HG03108 (cell line): ENCODE data around the gene IL1RAP.
"Not testable (repeated sequence)": the region's sequence is repeated elsewhere in the genome, so short reads cannot be mapped to it uniquely, and the experiment has no call there.

Experiments used
- ATAC-seq: cut with Tn5 transposase; IDR thresholded peaks from one replicate; pipeline ENCODE4 v1.9.1; 2021; ENCODE audit warnings: moderate library complexity; ENCODE audit not compliant: unreplicated experiment

IL1RAP gene

DNA sequence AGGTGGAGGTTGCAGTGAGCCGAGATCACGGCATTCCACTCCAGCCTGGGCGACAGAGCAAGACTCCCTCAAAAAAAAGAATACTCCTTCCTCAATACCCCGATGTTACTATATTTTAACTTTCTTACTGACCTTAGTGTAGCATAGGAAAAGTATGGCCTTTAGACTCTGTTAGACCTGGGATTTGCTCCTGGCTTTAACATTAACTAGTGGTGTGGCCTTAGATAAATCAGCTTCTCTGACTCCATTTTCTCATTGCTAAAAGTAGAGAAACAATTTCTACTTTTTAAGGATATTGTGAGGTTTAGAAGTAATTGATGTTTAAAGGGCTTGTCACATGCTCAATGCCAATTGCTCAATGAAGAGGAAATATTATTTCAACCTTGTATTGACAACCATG, 7.6 kb upstream of the IL1RAP start:
- ATAC-seq = no peak

DNA sequence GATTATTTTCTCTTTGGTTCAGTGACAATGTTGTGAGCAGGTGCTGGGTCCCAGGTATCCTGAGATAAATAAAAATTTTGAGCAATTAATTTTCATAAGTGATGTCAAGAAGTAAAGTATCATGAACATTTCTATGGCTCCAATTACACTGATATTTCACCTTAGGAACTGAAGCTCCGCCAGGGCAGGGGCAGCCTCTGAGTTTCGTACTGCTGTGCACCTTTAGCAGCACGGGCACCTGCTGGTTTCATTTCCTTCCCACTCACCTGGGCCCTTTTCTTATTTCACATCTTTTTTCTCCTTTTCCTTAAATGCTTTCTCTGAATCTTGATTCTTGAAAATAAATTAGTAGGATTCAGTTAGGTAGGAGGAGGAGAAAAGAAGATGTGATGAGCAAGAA, 1.2 kb upstream of the IL1RAP start:
- ATAC-seq = no peak

GRCh38 chr3:190514413-190515153, 698 bp downstream of the IL1RAP start:
- ATAC-seq = no peak

GRCh38 chr3:190516416-190516815, 2.5 kb downstream of the IL1RAP start:
- no peak for ATAC-seq

GRCh38 chr3:190517687-190518086, 3.8 kb downstream of the IL1RAP start:
- ATAC-seq = no peak

DNA sequence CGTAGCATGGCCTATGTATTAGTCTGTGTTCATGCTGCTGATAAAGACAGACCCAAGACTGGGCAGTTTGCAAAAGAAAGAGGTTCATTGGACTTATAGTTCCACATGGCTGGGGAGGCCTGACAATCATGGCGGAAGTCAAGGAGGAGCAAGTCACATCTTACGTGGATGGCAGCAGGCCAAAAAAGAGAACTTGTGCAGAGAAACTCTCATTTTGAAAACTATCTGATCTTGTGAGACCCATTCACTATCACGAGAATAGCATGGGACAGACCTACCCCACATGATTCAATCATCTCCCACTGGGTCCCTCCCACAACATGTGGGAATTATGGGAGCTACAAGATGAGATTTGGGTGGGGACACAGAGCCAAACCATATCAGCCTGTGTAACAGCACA, 4.6 kb downstream of the IL1RAP start:
- not testable (repeated sequence) for ATAC-seq

GRCh38 chr3:190519886-190520285, 6.0 kb downstream of the IL1RAP start:
- no peak for ATAC-seq

DNA sequence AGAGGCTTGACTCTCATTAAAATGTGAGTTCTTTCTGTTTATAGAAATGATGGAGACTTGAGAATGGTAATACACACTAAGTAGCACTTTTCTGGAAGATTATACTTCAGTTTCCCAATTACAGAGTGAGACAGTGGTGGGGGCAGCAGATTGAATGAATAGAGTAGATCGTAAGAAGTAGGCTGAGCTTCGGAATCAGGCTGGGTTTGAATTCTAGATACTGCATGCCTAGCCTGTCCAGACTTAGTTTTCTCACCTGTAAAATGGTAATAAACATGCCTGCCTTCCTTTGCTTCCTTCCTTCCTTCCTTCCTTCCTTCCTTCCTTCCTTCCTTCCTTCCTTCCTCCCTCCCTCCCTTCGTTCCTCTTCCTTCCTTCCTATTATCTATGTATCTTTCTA, 8.1 kb downstream of the IL1RAP start:
- ATAC-seq = no peak

DNA sequence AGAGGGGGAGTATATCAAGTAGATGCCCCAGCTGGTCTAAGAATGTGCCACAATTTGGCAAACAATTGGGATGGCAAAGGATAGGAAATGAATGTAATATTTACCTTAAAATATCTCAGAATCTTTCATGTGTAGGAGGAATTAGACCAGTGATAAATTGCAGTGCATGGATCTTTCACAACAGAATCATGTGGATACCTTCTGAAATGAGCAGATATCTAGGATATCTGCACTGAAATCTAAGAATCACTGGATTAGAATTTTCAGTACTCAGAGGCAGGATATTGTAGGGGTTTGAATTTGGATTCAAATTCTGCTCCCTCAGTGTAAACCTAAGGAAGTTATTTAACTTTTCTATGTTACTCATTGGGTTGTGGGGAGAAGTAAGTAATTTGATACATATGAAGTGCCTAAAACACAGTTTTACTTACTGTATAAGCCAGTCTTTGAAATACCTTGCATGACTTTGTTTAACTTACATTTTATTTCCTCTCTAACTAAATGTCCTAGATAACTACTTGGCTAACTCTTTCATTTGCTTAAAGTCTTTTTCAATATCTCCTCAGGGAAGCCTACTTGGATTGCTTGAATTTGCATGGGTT, 8.8 kb downstream of the IL1RAP start:
- no peak for ATAC-seq

- ATAC-seq = no peak
Observed at GRCh38 chr3:190524942-190525341, 11.1 kb downstream of the IL1RAP start.

DNA sequence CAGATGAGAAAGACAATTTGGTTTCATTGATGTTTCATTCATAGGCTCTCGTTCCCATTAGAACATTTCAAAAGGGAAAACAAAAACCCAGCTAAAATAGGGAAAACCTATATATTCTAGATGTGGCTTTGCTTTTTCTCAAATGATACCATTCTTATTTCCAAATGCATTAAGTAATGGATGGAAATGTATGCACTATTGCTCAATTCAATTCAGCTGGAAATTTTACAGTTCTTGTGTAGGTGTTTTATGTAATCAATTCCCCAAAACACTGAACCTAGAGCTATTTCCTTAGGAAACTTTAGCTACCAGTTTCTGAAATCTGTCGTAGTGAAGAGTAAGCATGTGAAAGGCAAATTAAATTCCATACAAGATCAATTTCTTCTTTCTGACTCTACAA, 11.7 kb downstream of the IL1RAP start:
- no peak for ATAC-seq

GRCh38 chr3:190526787-190527762, 13.2 kb downstream of the IL1RAP start:
- ATAC-seq = no peak

GRCh38 chr3:190528706-190529105, 14.8 kb downstream of the IL1RAP start:
- no peak for ATAC-seq

DNA sequence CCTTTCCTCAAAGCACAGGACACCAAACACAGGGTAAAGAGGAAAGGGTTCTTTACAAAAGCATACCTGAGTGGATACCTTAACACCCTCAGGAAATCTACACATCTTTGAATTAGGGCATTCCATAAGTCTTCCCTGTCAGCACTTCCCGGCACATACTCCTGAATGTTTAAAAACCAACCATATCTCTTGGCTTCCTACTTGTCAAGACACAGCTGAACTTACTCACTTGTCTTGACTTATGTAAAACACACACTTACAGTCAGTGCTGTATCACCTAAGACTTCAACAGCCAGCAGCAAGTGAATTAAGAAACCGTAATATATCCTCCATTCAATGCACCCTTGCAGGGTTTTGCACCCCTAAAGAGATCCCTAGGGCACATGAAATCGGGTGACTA, 17.5 kb downstream of the IL1RAP start:
- ATAC-seq = no peak

GRCh38 chr3:190532731-190533203, 18.9 kb downstream of the IL1RAP start:
- ATAC-seq = no peak

DNA sequence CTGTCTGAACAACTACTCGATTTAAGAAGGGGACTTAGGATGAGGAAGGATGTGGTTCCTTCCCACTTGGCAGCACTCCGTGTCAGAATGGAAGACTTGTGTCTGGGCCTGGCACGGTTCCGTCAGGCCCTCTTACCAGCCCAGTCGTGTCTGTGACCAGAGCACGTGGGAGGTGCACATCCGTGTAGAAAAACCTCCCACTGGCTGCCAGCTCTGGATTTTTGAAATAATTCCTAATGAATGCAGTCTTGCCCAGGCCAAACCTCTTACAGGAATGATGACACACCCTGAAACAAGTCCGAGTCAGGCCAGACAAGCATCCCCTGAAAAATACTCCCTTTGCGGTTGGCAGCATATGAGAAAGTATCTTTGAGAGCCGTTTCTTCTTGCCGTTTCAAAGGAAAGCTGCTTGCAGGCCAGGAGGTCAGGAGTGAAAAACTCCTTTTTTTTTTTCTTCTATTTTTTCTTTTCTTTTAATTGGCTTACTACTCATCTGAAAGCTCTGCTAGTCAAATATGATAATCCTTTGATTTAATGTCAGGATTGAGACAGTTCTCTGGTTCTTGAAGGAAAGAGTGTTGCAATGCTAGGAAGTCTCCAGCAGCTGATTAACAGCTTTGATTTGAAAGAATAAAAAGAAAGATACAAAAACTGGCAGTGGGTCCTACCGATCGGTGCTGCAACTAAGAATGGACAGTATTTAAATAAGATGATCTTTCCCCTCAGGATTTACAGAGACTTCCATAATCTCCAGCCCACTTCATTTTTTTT, 19.8 kb downstream of the IL1RAP start:
- no peak for ATAC-seq

DNA sequence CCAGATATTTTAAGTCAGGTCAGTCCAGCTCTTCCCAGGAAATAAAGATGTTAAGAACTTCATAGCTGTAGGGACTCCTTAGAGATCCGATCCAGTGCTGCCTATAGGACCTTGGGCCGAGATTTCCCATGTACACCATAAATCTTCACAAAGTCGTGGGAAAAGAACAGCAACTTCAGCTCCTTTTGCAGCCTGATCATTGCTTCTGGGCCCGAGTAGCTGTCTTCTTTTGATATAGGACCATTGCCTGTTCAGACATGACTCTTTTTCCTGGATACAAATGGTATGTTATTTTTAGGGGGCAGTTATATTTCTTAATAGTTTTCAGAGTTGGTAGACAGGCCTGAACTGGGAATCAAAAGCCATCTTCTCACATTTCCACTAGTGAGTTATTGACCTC, 20.5 kb downstream of the IL1RAP start:
- ATAC-seq = no peak

DNA sequence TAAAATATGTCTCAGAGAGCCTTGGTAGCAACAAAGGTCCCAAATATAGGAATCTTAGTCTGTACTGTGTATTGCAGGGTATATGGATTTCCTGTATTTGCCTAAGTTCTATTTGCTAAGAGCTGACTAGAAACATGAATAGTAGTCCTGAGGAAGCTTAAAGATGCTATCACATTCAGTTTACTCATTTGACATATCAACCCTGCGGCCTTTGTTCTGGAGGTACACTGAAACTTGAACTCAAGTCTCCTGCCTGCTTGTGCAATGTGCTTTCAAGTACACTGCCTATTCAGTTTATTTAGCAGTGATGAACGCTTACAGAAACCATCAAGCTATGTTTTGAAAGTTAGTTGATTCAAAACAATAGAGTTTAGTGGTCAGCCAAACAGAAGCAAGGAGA, 21.1 kb downstream of the IL1RAP start:
- ATAC-seq = no peak

- ATAC-seq = no peak
Observed at GRCh38 chr3:190537146-190537545, 23.3 kb downstream of the IL1RAP start.

GRCh38 chr3:190538288-190538687, 24.4 kb downstream of the IL1RAP start:
- no peak for ATAC-seq

GRCh38 chr3:190539526-190539925, 25.6 kb downstream of the IL1RAP start:
- no peak for ATAC-seq
